ENCODE data around the gene ADCY3. TPM values are rescaled to one million over a fixed set of nuclear protein-coding genes. Genes with fewer than 3 reads are reported as not detected.

Gene ADCY3
- total RNA-seq, 1 experiment from 2014 or later: 50.3 TPM

DNA sequence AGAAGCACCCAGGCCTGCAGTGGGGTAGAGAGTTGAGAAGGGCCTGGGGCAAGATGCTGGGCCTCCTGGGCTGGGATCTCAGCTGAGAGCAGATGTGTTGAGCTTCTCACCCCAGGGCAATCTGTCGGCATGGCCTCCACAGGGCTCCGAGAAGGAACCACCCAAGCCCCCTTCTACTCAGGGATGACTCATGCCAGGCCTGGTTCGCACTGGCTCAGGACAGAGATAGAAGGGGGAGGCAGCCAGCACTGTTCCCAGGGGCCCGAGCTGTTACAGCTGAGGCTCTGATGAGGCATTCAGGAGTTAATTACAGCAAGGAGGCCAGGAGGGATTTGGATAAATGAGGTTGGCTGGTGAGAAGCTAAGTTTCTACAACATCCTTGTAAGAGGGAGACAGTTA lies 64.3 kb downstream of the ADCY3 start:
- peaks cover 21% of the 10 kb centered on the region for H3K36me3 Mint-ChIP-seq (ENCODE audit: insufficient read depth, unreplicated experiment)
- DNase-seq (ENCODE audit: unreplicated experiment): no peak
- peaks cover 5% of the 10 kb centered on the region for H3K4me1 Mint-ChIP-seq (ENCODE audit: insufficient read depth, unreplicated experiment)
- H3K9me3 Mint-ChIP-seq (ENCODE audit: unreplicated experiment): no peaks in the 10 kb centered on the region
- intact Hi-C loops (cut with micrococcal nuclease): no loop called here
- H3K27ac Mint-ChIP-seq (ENCODE audit: low read depth, unreplicated experiment): no peak overlapping the region
- no peak overlapping the region for H3K4me3 Mint-ChIP-seq (ENCODE audit: unreplicated experiment)
- CTCF ChIA-PET: interaction anchor here (0.6 kb wide), 1 partner anchor 951 kb away, joined by 3 read pairs; no protein-coding TSS in a partner anchor
- H3K27me3 Mint-ChIP-seq (ENCODE audit: insufficient read depth, unreplicated experiment): no peaks in the 10 kb centered on the region
- BruUV-seq (replicated peaks): no TSS peak
- POLR2A ChIA-PET: no interaction called here
- TF ChIP-seq CTCF (IDR thresholded peaks at IDR 0.05; ENCODE audit: unreplicated experiment): no peak

GRCh38 chr2:24855022-24855622 lies 64.9 kb downstream of the ADCY3 start:
- Mint-ChIP-seq H3K4me3 (ENCODE audit: unreplicated experiment) (no peak overlapping the region), H3K9me3 (ENCODE audit: unreplicated experiment) (no peaks in the 10 kb centered on the region), H3K27ac (ENCODE audit: low read depth, unreplicated experiment) (no peak overlapping the region), H3K4me1 (ENCODE audit: insufficient read depth, unreplicated experiment) (peaks cover 5% of the 10 kb centered on the region), H3K27me3 (ENCODE audit: insufficient read depth, unreplicated experiment) (no peaks in the 10 kb centered on the region), H3K36me3 (ENCODE audit: insufficient read depth, unreplicated experiment) (peaks cover 17% of the 10 kb centered on the region)
- TF ChIP-seq CTCF (IDR thresholded peaks at IDR 0.05; ENCODE audit: unreplicated experiment): no peak
- no peak for DNase-seq (ENCODE audit: unreplicated experiment)
- intact Hi-C loops (cut with micrococcal nuclease): no loop called here
- ChIA-PET POLR2A (no interaction called here), CTCF (interaction anchor here (0.6 kb wide), 1 partner anchor 952 kb away, joined by 3 read pairs; no protein-coding TSS in a partner anchor)
- BruUV-seq (replicated peaks): no TSS peak

DNA sequence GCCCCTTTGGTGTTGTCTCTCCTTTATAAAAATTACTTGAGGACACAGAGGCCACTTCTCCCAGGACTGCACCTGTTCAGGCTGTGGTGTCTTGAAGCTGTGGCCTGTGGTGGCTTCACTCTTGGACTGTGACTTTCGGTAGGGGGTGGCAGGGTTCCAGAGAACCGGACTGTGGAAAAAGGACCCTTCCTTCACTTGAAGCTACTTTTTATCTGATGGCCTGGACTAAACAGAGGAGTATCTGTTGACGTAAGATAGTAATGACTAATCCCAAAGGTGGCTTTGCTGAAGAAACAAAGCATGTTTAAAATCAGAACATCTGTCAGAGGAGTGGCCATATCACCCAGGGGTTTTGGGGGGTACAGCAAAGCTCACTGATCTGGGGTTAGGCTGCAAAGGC lies 66.0 kb downstream of the ADCY3 start:
- CTCF ChIA-PET: interaction anchor here (0.6 kb wide), 1 partner anchor 92 kb away, joined by 3 read pairs; no protein-coding TSS in a partner anchor

DNA sequence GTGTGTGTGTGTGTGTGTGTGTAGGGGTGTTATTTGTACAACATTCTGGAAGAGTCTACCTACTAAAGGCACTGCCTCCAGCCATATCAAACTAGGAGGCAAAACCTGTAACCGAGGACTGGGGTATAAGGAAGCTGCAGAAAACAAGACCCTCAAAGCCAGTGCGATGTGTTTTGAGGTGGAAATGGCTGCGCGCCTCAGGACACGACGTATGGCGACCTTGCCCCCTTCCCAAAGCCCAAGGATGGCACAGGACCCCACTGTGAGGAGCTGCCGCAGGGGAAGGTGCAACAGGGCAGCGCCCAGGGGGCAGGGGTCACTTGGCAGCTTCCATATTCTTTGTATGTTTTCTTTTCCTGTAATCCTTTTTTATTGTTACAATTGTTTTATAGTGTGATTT lies 67.0 kb downstream of the ADCY3 start:
- ChIA-PET CTCF (interaction anchor here (0.6 kb wide), 1 partner anchor 43 kb away, joined by 3 read pairs; no protein-coding TSS in a partner anchor), POLR2A (no interaction called here)
- no peaks in the 10 kb centered on the region for H3K27me3 Mint-ChIP-seq (ENCODE audit: insufficient read depth, unreplicated experiment)
- H3K36me3 Mint-ChIP-seq (ENCODE audit: insufficient read depth, unreplicated experiment): peaks cover 17% of the 10 kb centered on the region
- no peaks in the 10 kb centered on the region for H3K9me3 Mint-ChIP-seq (ENCODE audit: unreplicated experiment)
- H3K27ac Mint-ChIP-seq (ENCODE audit: low read depth, unreplicated experiment): no peak overlapping the region
- no peak overlapping the region for H3K4me3 Mint-ChIP-seq (ENCODE audit: unreplicated experiment)
- peaks cover 5% of the 10 kb centered on the region for H3K4me1 Mint-ChIP-seq (ENCODE audit: insufficient read depth, unreplicated experiment)
- DNase-seq (ENCODE audit: unreplicated experiment): no peak
- no peak for TF ChIP-seq CTCF (IDR thresholded peaks at IDR 0.05; ENCODE audit: unreplicated experiment)
- intact Hi-C loops (cut with micrococcal nuclease): no loop called here
- BruUV-seq (replicated peaks): no TSS peak

More for the DNA sequence above, 66.0 kb downstream of the ADCY3 start:
- Mint-ChIP-seq H3K4me1 (ENCODE audit: insufficient read depth, unreplicated experiment) (peaks cover 5% of the 10 kb centered on the region), H3K36me3 (ENCODE audit: insufficient read depth, unreplicated experiment) (peaks cover 17% of the 10 kb centered on the region), H3K27ac (ENCODE audit: low read depth, unreplicated experiment) (peak overlapping the region; percentile 7), H3K9me3 (ENCODE audit: unreplicated experiment) (no peaks in the 10 kb centered on the region), H3K27me3 (ENCODE audit: insufficient read depth, unreplicated experiment) (no peaks in the 10 kb centered on the region), H3K4me3 (ENCODE audit: unreplicated experiment) (no peak overlapping the region)
- POLR2A ChIA-PET: no interaction called here
- intact Hi-C loops (cut with micrococcal nuclease): no loop called here
- DNase-seq (ENCODE audit: unreplicated experiment): no peak
- BruUV-seq (replicated peaks): no TSS peak
- TF ChIP-seq CTCF (IDR thresholded peaks at IDR 0.05; ENCODE audit: unreplicated experiment): no peak
